GM12891 (cell line): ENCODE measurements around the gene FGF12.

Source experiments
- PAX5 ChIP-seq: IDR thresholded peaks from 2 replicates; pipeline ENCODE4 v1.6.1; 2011; ENCODE audit warnings: low read length, moderate library complexity, mild to moderate bottlenecking; ENCODE audit not compliant: insufficient read depth, severe bottlenecking
- POLR2A ChIP-seq: IDR thresholded peaks from 2 replicates; pipeline ENCODE4 v1.6.1; 2011; ENCODE audit warnings: low read depth, low read length, control low read depth
- POLR2AphosphoS5 ChIP-seq: IDR thresholded peaks from 2 replicates; pipeline ENCODE4 v1.6.1; 2011; ENCODE audit warnings: low read depth, low read length, control low read depth
- TAF1 ChIP-seq: IDR thresholded peaks from 2 replicates; pipeline ENCODE4 v1.6.1; 2011; ENCODE audit warnings: low read depth, low read length, control low read depth

GRCh38 chr3:192339214-192339613 lies 388.1 kb downstream of the FGF12 start:
- TF ChIP-seq POLR2A: no peak
- TF ChIP-seq PAX5: no peak
- no peak for TF ChIP-seq POLR2AphosphoS5
- no peak for TF ChIP-seq TAF1
